ENCODE data around the gene OGFOD2.

DNA sequence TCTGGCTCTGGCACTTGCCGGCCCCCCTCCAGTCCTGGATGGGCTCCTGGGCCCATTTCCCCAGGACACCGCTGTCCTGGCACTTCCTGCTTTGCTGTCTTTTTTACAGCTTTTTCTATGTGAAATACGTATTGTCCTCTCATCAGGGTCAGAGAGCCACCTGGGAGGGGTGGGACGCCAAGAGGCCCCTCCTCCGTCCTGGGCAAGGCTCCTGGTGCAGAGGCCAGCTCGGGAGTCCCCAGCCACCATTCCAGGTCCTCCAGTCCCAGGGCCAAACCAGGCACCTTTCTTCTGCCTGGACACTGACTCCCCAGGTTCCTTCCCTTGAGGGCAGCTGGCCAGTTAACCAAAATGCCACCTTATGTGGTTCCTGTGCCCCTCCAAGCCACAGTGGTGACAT lies 28.2 kb downstream of the OGFOD2 start:
- TF ChIP-seq POLR2A (IDR thresholded peaks at IDR 0.05; ENCODE audit: low read depth, low read length) = no peak
- TF ChIP-seq TAF1 (IDR thresholded peaks at IDR 0.05; ENCODE audit: low read depth, low read length) = no peak
- no peak for TF ChIP-seq PAX5 (IDR thresholded peaks at IDR 0.05; ENCODE audit: insufficient read depth, low read length, severe bottlenecking)
- TF ChIP-seq SPI1 (IDR thresholded peaks at IDR 0.05; ENCODE audit: low read depth, low read length) = no peak

Data from GM12891 (cell line).